ENCODE measurements around the gene DUSP7. TPM values are rescaled to one million over a fixed set of nuclear protein-coding genes. Genes with fewer than 3 reads are reported as not detected.
A peak's percentile ranks its signal among the peaks of the same experiment; 100 is the strongest.

DUSP7 gene, protein sequence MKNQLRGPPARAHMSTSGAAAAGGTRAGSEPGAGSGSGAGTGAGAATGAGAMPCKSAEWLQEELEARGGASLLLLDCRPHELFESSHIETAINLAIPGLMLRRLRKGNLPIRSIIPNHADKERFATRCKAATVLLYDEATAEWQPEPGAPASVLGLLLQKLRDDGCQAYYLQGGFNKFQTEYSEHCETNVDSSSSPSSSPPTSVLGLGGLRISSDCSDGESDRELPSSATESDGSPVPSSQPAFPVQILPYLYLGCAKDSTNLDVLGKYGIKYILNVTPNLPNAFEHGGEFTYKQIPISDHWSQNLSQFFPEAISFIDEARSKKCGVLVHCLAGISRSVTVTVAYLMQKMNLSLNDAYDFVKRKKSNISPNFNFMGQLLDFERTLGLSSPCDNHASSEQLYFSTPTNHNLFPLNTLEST
- polyA plus RNA-seq (2012; rRNA removed): 24.3 and 25.8 TPM in 2 replicates
- polyA plus RNA-seq (2012; cell fraction: cytosol; rRNA removed): 13.1 and 20.1 TPM in 2 replicates
- polyA plus RNA-seq (2012; cell fraction: nucleus; rRNA removed): 14.4 and 15.6 TPM in 2 replicates

GRCh38 chr3:52056521-52056967 lies at the start of gene DUSP7:
DUSP7 (minus strand) TSS chr3:52056571; CDS start chr3:52056366, 205 bp downstream.
- Histone ChIP-seq H3K9ac (peak within 1 kb of the TSS; percentile 95), H2AFZ (ENCODE audit: low read depth) (peak within 1 kb of the TSS; percentile 91), H3K36me3 (replicated peaks in 1 of 2; ENCODE audit: control insufficient read depth in 1 of 2, insufficient read depth in 2 of 2, low read length in 1 of 2) (peaks cover 5 to 21% of the 10 kb centered on the region in 2 experiments), H4K20me1 (ENCODE audit: insufficient read depth) (no peaks in the 10 kb centered on the region), H3K9me3 (no peaks in the 10 kb centered on the region), H3K4me1 (ENCODE audit: control insufficient read depth in 1 of 2, insufficient read depth in 2 of 2, low read depth in 1 of 2, low read length in 1 of 2) (peaks cover 17 to 71% of the 10 kb centered on the region in 2 experiments), H3K79me2 (ENCODE audit: insufficient read depth) (peaks cover 51% of the 10 kb centered on the region), H3K27ac (ENCODE audit: low read depth in 2 of 2, low read length in 1 of 2) (peak within 1 kb of the TSS; percentile 88 to 93), H3K9me2 (no peaks in the 10 kb centered on the region), H3K4me3 (ENCODE audit: low read depth in 2 of 2, low read length in 1 of 2) (peak within 1 kb of the TSS; percentile 94 to 100), H3K27me3 (ENCODE audit: insufficient read depth) (no peaks in the 10 kb centered on the region), H3K4me2 (peak within 1 kb of the TSS; percentile 91), H3F3A (replicated peaks; ENCODE audit: insufficient read depth) (peaks cover 18% of the 10 kb centered on the region)
- WGBS (ENCODE audit: low lambda C conversion rate): 6% methylated on average over 6 of the region's 51 CpGs
- peak; percentile 88 for DNase-seq
- POLR2A ChIA-PET: interaction anchor here (0.6 to 6.5 kb wide), 19 partner anchors 9 to 98 kb away, joined by 3 to 86 read pairs (median 8); partner anchors contain the start of genes POC1A and RPL29
- CTCF ChIA-PET: interaction anchor here (0.6 to 29.9 kb wide), 28 partner anchors 9 to 214 kb away, joined by 3 to 983 read pairs (median 5); partner anchors contain the start of genes ABHD14B and PCBP4
- TF ChIP-seq, protein P1, sequence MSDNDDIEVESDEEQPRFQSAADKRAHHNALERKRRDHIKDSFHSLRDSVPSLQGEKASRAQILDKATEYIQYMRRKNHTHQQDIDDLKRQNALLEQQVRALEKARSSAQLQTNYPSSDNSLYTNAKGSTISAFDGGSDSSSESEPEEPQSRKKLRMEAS (IDR thresholded peaks at IDR 0.05; ENCODE audit: low read depth): no peak; the same call in 1 of the 2 replicates
- TF ChIP-seq RAD21 (IDR thresholded peaks at IDR 0.05; ENCODE audit: low read length) (no peak), CHD2 (IDR thresholded peaks at IDR 0.05; ENCODE audit: low read length, partially characterized antibody) (no peak)
- TF ChIP-seq, protein P2, sequence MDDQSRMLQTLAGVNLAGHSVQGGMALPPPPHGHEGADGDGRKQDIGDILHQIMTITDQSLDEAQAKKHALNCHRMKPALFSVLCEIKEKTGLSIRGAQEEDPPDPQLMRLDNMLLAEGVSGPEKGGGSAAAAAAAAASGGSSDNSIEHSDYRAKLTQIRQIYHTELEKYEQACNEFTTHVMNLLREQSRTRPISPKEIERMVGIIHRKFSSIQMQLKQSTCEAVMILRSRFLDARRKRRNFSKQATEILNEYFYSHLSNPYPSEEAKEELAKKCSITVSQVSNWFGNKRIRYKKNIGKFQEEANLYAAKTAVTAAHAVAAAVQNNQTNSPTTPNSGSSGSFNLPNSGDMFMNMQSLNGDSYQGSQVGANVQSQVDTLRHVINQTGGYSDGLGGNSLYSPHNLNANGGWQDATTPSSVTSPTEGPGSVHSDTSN (IDR thresholded peaks at IDR 0.05): peak; percentile 17; the same call in 1 of the 2 replicates
- TF ChIP-seq, protein P3, sequence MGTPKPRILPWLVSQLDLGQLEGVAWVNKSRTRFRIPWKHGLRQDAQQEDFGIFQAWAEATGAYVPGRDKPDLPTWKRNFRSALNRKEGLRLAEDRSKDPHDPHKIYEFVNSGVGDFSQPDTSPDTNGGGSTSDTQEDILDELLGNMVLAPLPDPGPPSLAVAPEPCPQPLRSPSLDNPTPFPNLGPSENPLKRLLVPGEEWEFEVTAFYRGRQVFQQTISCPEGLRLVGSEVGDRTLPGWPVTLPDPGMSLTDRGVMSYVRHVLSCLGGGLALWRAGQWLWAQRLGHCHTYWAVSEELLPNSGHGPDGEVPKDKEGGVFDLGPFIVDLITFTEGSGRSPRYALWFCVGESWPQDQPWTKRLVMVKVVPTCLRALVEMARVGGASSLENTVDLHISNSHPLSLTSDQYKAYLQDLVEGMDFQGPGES (IDR thresholded peaks at IDR 0.05; ENCODE audit: low read depth, low read length): no peak

DNA sequence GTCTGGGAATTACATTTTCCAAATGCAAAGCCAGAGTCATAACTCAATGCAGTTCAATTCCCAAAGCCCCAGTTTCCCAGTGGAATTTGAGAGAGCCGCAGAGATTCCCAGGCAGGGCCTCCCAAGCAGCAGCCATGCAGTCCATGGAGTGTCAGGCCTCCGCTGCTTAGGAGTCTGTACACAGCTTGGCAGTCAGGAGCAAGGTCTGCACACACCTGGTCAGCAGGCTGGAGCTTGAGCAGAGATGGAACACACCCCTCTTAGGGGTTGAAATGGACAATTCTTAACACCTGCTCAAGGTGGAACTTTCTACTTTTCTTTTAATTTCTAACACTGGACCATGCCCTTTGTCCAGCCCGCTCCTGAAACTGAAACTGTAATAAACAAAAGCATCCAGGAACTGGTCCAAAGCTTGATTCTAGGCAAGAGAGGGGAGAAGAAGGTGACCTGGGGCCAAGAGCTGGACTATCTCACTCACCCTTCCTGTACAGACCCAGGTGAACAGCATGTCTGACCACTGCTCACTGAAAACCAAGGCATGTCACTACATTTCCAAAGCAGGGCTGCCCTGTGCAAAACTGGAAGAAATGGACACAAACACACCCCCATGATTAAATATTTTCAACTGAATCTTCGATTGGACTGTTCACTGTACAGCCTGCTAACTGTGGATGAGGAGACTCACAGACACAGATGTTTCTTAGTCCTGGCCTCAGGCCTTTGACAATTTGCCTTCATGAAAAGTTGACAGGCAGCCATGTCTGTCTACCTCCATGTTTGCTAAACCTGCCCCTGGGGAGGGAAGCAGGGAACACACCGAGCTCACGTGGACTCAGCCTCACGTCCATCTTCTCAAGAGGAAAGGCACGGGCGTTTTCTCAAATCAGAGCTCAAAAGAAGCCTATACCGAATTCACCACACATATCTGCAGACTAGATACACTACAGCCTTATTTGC lies 48.6 kb upstream of the DUSP7 start:
- Histone ChIP-seq H3K4me3 (ENCODE audit: low read depth in 2 of 2, low read length in 1 of 2) (no peak overlapping the region), H3K27me3 (ENCODE audit: insufficient read depth) (no peaks in the 10 kb centered on the region), H3K9me3 (no peaks in the 10 kb centered on the region), H2AFZ (ENCODE audit: low read depth) (no peak overlapping the region), H3F3A (replicated peaks; ENCODE audit: insufficient read depth) (no peaks in the 10 kb centered on the region), H3K9ac (no peak overlapping the region), H3K36me3 (replicated peaks in 1 of 2; ENCODE audit: control insufficient read depth in 1 of 2, insufficient read depth in 2 of 2, low read length in 1 of 2) (peaks cover 2 to 18% of the 10 kb centered on the region in 2 experiments), H3K27ac (ENCODE audit: low read depth in 2 of 2, low read length in 1 of 2) (no peak overlapping the region; a peak in 1 of 4 replicates), H4K20me1 (ENCODE audit: insufficient read depth) (no peaks in the 10 kb centered on the region), H3K79me2 (ENCODE audit: insufficient read depth) (no peaks in the 10 kb centered on the region), H3K4me1 (ENCODE audit: control insufficient read depth in 1 of 2, insufficient read depth in 2 of 2, low read depth in 1 of 2, low read length in 1 of 2) (peaks cover 0 to 27% of the 10 kb centered on the region in 2 experiments; a peak in 2 of 4 replicates), H3K9me2 (0 out of 2 replicates have a peak, but pooled peaks cover 6% of the 10 kb centered on the region), H3K4me2 (no peak overlapping the region)
- WGBS (ENCODE audit: low lambda C conversion rate): 94% methylated on average over 8 of the region's 10 CpGs
- no peak for DNase-seq
- POLR2A ChIA-PET: interaction anchor here (0.6 kb wide), 1 partner anchor 103 kb away, joined by 5 read pairs; no protein-coding TSS in a partner anchor
- CTCF ChIA-PET: interaction anchor here (1.1 to 2.1 kb wide), 3 partner anchors 18 to 101 kb away, joined by 3 to 9 read pairs (median 4); no protein-coding TSS in a partner anchor
- TF ChIP-seq ELF1 (IDR thresholded peaks at IDR 0.05) (no peak), FOXJ3 (CRISPR knock-in tag; IDR thresholded peaks at IDR 0.05) (no peak), TEAD4 (IDR thresholded peaks at IDR 0.05; ENCODE audit: borderline replicate concordance, insufficient read depth) (no peak), FOSL2 (IDR thresholded peaks at IDR 0.05; ENCODE audit: borderline replicate concordance, low read depth) (no peak), MXI1 (IDR thresholded peaks at IDR 0.05; ENCODE audit: low read depth, low read length) (no peak), FOXM1 (IDR thresholded peaks at IDR 0.05; ENCODE audit: low read depth) (no peak), SMC3 (IDR thresholded peaks at IDR 0.05; ENCODE audit: low read depth, low read length) (no peak), CHD2 (IDR thresholded peaks at IDR 0.05; ENCODE audit: low read length, partially characterized antibody) (no peak), JUND (IDR thresholded peaks at IDR 0.05) (no peak)
- TF ChIP-seq, protein P4, sequence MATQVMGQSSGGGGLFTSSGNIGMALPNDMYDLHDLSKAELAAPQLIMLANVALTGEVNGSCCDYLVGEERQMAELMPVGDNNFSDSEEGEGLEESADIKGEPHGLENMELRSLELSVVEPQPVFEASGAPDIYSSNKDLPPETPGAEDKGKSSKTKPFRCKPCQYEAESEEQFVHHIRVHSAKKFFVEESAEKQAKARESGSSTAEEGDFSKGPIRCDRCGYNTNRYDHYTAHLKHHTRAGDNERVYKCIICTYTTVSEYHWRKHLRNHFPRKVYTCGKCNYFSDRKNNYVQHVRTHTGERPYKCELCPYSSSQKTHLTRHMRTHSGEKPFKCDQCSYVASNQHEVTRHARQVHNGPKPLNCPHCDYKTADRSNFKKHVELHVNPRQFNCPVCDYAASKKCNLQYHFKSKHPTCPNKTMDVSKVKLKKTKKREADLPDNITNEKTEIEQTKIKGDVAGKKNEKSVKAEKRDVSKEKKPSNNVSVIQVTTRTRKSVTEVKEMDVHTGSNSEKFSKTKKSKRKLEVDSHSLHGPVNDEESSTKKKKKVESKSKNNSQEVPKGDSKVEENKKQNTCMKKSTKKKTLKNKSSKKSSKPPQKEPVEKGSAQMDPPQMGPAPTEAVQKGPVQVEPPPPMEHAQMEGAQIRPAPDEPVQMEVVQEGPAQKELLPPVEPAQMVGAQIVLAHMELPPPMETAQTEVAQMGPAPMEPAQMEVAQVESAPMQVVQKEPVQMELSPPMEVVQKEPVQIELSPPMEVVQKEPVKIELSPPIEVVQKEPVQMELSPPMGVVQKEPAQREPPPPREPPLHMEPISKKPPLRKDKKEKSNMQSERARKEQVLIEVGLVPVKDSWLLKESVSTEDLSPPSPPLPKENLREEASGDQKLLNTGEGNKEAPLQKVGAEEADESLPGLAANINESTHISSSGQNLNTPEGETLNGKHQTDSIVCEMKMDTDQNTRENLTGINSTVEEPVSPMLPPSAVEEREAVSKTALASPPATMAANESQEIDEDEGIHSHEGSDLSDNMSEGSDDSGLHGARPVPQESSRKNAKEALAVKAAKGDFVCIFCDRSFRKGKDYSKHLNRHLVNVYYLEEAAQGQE (IDR thresholded peaks at IDR 0.05; ENCODE audit: low read depth, low read length): no peak
- TF ChIP-seq, protein P5, sequence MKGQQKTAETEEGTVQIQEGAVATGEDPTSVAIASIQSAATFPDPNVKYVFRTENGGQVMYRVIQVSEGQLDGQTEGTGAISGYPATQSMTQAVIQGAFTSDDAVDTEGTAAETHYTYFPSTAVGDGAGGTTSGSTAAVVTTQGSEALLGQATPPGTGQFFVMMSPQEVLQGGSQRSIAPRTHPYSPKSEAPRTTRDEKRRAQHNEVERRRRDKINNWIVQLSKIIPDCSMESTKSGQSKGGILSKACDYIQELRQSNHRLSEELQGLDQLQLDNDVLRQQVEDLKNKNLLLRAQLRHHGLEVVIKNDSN (IDR thresholded peaks at IDR 0.05; ENCODE audit: borderline replicate concordance, low read depth): no peak
